Fibroblast of lung (primary cell): ENCODE measurements around the gene TBC1D21. TPM values are rescaled to one million over a fixed set of nuclear protein-coding genes. Genes with fewer than 3 reads are reported as not detected.

Source experiments
- DNase-seq, 2 donors: peaks; one replicate each; pipeline versions ENCODE4 v3.0.0 to v3.0.0-alpha.2; 2010; ENCODE audit warnings: low read depth in 2 of 2
- H2AFZ ChIP-seq: 2 replicates; pipeline ENCODE4 v1.5.1; 2012; ENCODE audit warnings: low read length, control low read depth, inconsistent platforms
- H3K27ac ChIP-seq: 2 replicates; pipeline ENCODE4 v1.5.1; 2011; ENCODE audit warnings: low read length, control low read depth; ENCODE audit not compliant: insufficient read depth
- H3K27me3 ChIP-seq: 2 replicates; pipeline ENCODE4 v1.5.1; 2011; ENCODE audit warnings: mild to moderate bottlenecking, low read length; ENCODE audit not compliant: control insufficient read depth, insufficient read depth
- H3K36me3 ChIP-seq: 2 replicates; pipeline ENCODE4 v1.5.1; 2011; ENCODE audit warnings: low read length; ENCODE audit not compliant: control insufficient read depth, insufficient read depth
- H3K4me1 ChIP-seq: 2 replicates; pipeline ENCODE4 v1.5.1; 2011; ENCODE audit warnings: low read length; ENCODE audit not compliant: control insufficient read depth, insufficient read depth; ENCODE audit errors: extremely low read depth
- H3K4me2 ChIP-seq: 2 replicates; pipeline ENCODE4 v1.5.1; 2011; ENCODE audit warnings: low read length, control low read depth; ENCODE audit not compliant: insufficient read depth; ENCODE audit errors: extremely low read depth
- H3K4me3 ChIP-seq, 4 experiments: fragments of 200-600 bp in 1 of 4; sonication (generic) in 1 of 4; replicated peaks in 1 of 4; 2 replicates each; pipeline ENCODE4 v1.5.1; 2011 to 2016; ENCODE audit warnings: low read length in 4 of 4, low read depth in 3 of 4, mild to moderate bottlenecking in 3 of 4, control low read depth in 2 of 4, inconsistent platforms in 1 of 4, mixed read lengths in 1 of 4; ENCODE audit not compliant: insufficient read depth in 1 of 4; ENCODE audit errors: control extremely low read depth in 1 of 4
- H3K79me2 ChIP-seq: 2 replicates; pipeline ENCODE4 v1.5.1; 2012; ENCODE audit warnings: mild to moderate bottlenecking, low read length, inconsistent platforms; ENCODE audit not compliant: control insufficient read depth, insufficient read depth
- H3K9ac ChIP-seq: 2 replicates; pipeline ENCODE4 v1.5.1; 2011; ENCODE audit warnings: mild to moderate bottlenecking, low read length, control low read depth; ENCODE audit not compliant: insufficient read depth
- H3K9me3 ChIP-seq: 2 replicates; pipeline ENCODE4 v1.5.1; 2012; ENCODE audit warnings: low read depth, low read length; ENCODE audit not compliant: control insufficient read depth, insufficient read depth
- H4K20me1 ChIP-seq: 2 replicates; pipeline ENCODE4 v1.5.1; 2011; ENCODE audit warnings: low read length; ENCODE audit not compliant: control insufficient read depth, insufficient read depth; ENCODE audit errors: extremely low read depth
- CTCF ChIP-seq, 2 donors: IDR thresholded peaks in 1 of 2; conservative IDR thresholded peaks in 1 of 2; 1 replicate in 1 of 2; 2 replicates in 1 of 2; pipeline ENCODE4 v1.5.1; 2011 to 2012; ENCODE audit warnings: low read length in 2 of 2, control low read depth in 1 of 2, inconsistent platforms in 1 of 2, low read depth in 1 of 2, mild to moderate bottlenecking in 1 of 2
- EZH2 ChIP-seq: IDR thresholded peaks from 2 replicates; pipeline ENCODE4 v1.5.1; 2012; ENCODE audit warnings: low read length, control low read depth, mild to moderate bottlenecking; ENCODE audit errors: missing control alignments
- polyA plus RNA-seq, 2 donors: library from polyadenylated mRNA; depleted of rRNA in 1 of 2; stranded (reverse) in 1 of 2; unstranded in 1 of 2; fragments of >200 nt; gene quantifications; 2 replicates each; pipeline ENCODE4 v1.2.1, GENCODE V29; 2011 to 2012; ENCODE audit warnings: missing spikeins in 1 of 2
- total RNA-seq: library from RNA; depleted of rRNA; stranded (reverse); fragments of >200 nt; gene quantifications from 2 replicates; pipeline ENCODE4 v1.2.1, GENCODE V29; 2014

Gene TBC1D21
- total and polyA plus RNA-seq, 2 donors (not counting 1 experiment from before 2014, with no cell fraction given), result not detected

GRCh38 chr15:73894133-73894814 is 20.9 kb downstream of the TBC1D21 start:
- TF ChIP-seq EZH2, result no peak
- TF ChIP-seq CTCF (conservative IDR thresholded peaks at IDR 0.05 in 1 of 2, IDR thresholded peaks at IDR 0.05 in 1 of 2; ENCODE audit: low read depth in 1 of 2, low read length in 2 of 2), result no peak

DNA sequence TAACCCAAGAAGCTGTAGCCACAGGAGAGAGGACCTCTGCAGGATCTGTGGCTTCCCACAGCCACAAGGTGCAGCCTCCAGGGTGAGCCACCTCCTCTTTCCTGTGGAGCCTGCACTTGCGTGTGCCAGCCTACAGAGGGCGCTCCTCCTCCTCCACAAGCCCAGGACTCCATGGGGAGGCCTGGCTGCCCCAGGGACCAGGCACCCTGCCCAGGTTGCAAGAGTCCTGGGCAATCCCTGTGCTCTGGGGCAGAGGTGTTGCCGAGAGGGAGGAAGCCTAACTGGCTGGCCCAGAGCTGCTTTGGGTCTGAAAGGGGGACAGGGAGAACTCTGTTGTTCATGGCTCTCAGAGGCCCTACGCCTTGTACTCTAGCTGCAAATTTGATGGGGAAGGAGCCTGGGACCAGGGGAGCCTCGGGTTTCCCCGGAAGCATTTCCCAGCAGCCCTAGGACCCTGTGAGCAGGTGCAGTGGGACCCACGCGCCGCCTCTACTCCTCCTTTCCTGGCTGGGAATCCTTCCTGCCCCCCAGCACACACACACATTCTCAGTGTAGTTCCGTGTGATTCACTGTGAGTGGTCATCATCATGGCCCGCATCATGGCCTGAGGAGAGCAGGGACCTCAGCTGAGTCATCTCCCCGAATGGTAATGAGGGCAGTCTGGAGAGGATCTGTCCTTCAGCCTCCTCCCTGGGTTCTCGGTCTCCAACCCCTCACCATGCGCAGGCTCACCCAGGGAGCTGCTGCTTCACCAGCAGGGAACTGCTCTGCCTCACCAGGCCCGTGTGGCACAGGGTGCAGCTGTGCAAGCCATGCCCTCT is 24.3 kb downstream of the TBC1D21 start:
- no peaks in the 10 kb centered on the region for H3K79me2 ChIP-seq
- H2AFZ ChIP-seq, result peak overlapping the region; percentile 64
- no peaks in the 10 kb centered on the region for H3K27me3 ChIP-seq
- TF ChIP-seq CTCF (conservative IDR thresholded peaks at IDR 0.05 in 1 of 2, IDR thresholded peaks at IDR 0.05 in 1 of 2; ENCODE audit: low read depth in 1 of 2, low read length in 2 of 2) (peak; percentile 84 to 95), EZH2 (no peak)
- H3K27ac ChIP-seq, result peak overlapping the region; percentile 69
- H4K20me1 ChIP-seq, result no peaks in the 10 kb centered on the region
- peak overlapping the region; percentile 51 for H3K4me2 ChIP-seq
- no peak overlapping the region for H3K9ac ChIP-seq
- H3K4me1 ChIP-seq, result peaks cover 15% of the 10 kb centered on the region
- no peaks in the 10 kb centered on the region for H3K36me3 ChIP-seq
- no peaks in the 10 kb centered on the region for H3K9me3 ChIP-seq
- H3K4me3 ChIP-seq, result no peak overlapping the region
- DNase-seq, result peak; percentile 75 to 95

More at GRCh38 chr15:73894133-73894814, 20.9 kb downstream of the TBC1D21 start:
- Histone ChIP-seq H3K27ac (no peak overlapping the region), H3K27me3 (peaks cover 8% of the 10 kb centered on the region), H3K4me3 (no peak overlapping the region), H3K4me1 (peaks cover 15% of the 10 kb centered on the region), H4K20me1 (no peaks in the 10 kb centered on the region), H2AFZ (no peak overlapping the region), H3K9me3 (no peaks in the 10 kb centered on the region), H3K79me2 (no peaks in the 10 kb centered on the region), H3K9ac (no peak overlapping the region), H3K4me2 (no peak overlapping the region), H3K36me3 (no peaks in the 10 kb centered on the region)
- no peak for DNase-seq
